OCI-LY7 (cell line): ENCODE data around the gene GDE1. TPM values are rescaled to one million over a fixed set of nuclear protein-coding genes. Genes with fewer than 3 reads are reported as not detected.

ENCODE experiments used
- BruUV-seq: library from RNA; stranded (reverse); fragments of 400-500 nt; replicated peaks from 2 replicates; lab custom pipeline; 2021; lab: Mats Ljungman, UMichigan
- CTCF ChIA-PET: fragments of 300-600 bp; sonication (Branson Sonifier 250); formaldehyde crosslinking; loops from one replicate; lab custom pipeline; 2022; ENCODE audit warnings: antibody characterized with exemption; ENCODE audit not compliant: unreplicated experiment; lab: Charles Lee
- POLR2A ChIA-PET: fragments of 300-600 bp; sonication (Branson Sonifier 250); formaldehyde crosslinking; loops from one replicate; lab custom pipeline; 2022; ENCODE audit warnings: antibody characterized with exemption; lab: Charles Lee
- DNase-seq: peaks from one replicate; pipeline ENCODE4 v3.0.0-alpha.2; 2015; ENCODE audit warnings: low spot score
- H2AFZ ChIP-seq: fragments of 200-600 bp; sonication (generic), shearing (Covaris generic); 2 replicates; pipeline ENCODE4 v1.6.1; 2014; ENCODE audit warnings: mild to moderate bottlenecking, antibody characterized with exemption, low read length, moderate library complexity
- H3K27ac ChIP-seq: fragments of 200-600 bp; sonication (generic); 2 replicates; pipeline ENCODE4 v1.5.1; 2014; ENCODE audit warnings: mixed run types, low read depth, mild to moderate bottlenecking, moderate library complexity, low read length, inconsistent platforms; ENCODE audit not compliant: poor library complexity, severe bottlenecking
- H3K36me3 ChIP-seq: fragments of 200-600 bp; sonication (generic); 2 replicates; pipeline ENCODE4 v1.6.1; 2014; ENCODE audit warnings: mild to moderate bottlenecking, antibody characterized with exemption, low read length, moderate library complexity, mixed read lengths; ENCODE audit not compliant: insufficient read depth
- H3K4me1 ChIP-seq: fragments of 200-600 bp; sonication (generic); 2 replicates; pipeline ENCODE4 v1.5.1; 2014; ENCODE audit warnings: mild to moderate bottlenecking, low read length; ENCODE audit not compliant: insufficient read depth, poor library complexity, severe bottlenecking
- H3K4me2 ChIP-seq: fragments of 200-600 bp; sonication (generic); 2 replicates; pipeline ENCODE4 v1.6.1; 2014; ENCODE audit warnings: mild to moderate bottlenecking, low read length
- H3K4me3 ChIP-seq: fragments of 200-600 bp; sonication (generic); 2 replicates; pipeline ENCODE4 v1.5.1; 2014; ENCODE audit warnings: mild to moderate bottlenecking, low read depth, low read length; ENCODE audit not compliant: poor library complexity, severe bottlenecking
- H3K79me2 ChIP-seq: fragments of 200-600 bp; sonication (generic); 2 replicates; pipeline ENCODE4 v1.6.1; 2016; ENCODE audit warnings: low read depth, mild to moderate bottlenecking, low read length, moderate library complexity, mixed read lengths; ENCODE audit not compliant: insufficient read depth
- H3K9me2 ChIP-seq: fragments of 200-600 bp; sonication (generic); 2 replicates; pipeline ENCODE4 v1.6.1; 2016; ENCODE audit warnings: mild to moderate bottlenecking, low read length, mixed read lengths; ENCODE audit not compliant: insufficient read depth
- H3K9me3 ChIP-seq: fragments of 200-600 bp; sonication (generic); 2 replicates; pipeline ENCODE4 v1.6.1; 2014; ENCODE audit warnings: mild to moderate bottlenecking, mixed run types, low read length, mixed read lengths
- H4K20me1 ChIP-seq: fragments of 200-600 bp; sonication (generic); 2 replicates; pipeline ENCODE4 v1.6.1; 2014; ENCODE audit warnings: mild to moderate bottlenecking, antibody characterized with exemption, low read length, moderate library complexity, mixed read lengths; ENCODE audit not compliant: insufficient read depth
- EZH2phosphoT487 ChIP-seq: fragments of 200-600 bp; sonication (generic); IDR thresholded peaks from 2 replicates; pipeline ENCODE4 v1.6.1; 2018; ENCODE audit warnings: low read depth, borderline replicate concordance, mild to moderate bottlenecking, mixed run types, antibody characterized with exemption, low read length, moderate library complexity, mixed read lengths
- intact Hi-C: fragments of 100-400 bp; cut with micrococcal nuclease; formaldehyde crosslinking; loops from one replicate; pipeline ENCODE4 v1.10.0; 2022; ENCODE audit not compliant: unreplicated experiment
- total RNA-seq, 2 experiments: library from RNA; depleted of rRNA in 1 of 2; stranded (reverse); fragments of >200 nt in 1 of 2; shearing (Covaris generic) in 1 of 2; gene quantifications; 2 replicates each; pipeline ENCODE4 v1.2.3, GENCODE V29; 2014 to 2022
- TF ChIP-seq, protein P1 (sequence below): fragments of 200-600 bp; sonication (generic); conservative IDR thresholded peaks from 2 replicates; pipeline ENCODE4 v1.5.1; 2014; ENCODE audit warnings: mild to moderate bottlenecking, antibody characterized with exemption, low read length, moderate library complexity, mixed read lengths

The GDE1 gene
- total RNA-seq, 2 experiments from 2014 or later, result 23.4 to 30.8 TPM

- no peaks in the 10 kb centered on the region for H4K20me1 ChIP-seq
- no peak for DNase-seq
- ChIA-PET CTCF (no interaction called here), POLR2A (no interaction called here)
- no peaks in the 10 kb centered on the region for H3K4me1 ChIP-seq
- BruUV-seq, result no TSS peak
- no peaks in the 10 kb centered on the region for H3K9me3 ChIP-seq
- H3K4me3 ChIP-seq, result no peak overlapping the region
- no peak for TF ChIP-seq EZH2phosphoT487
- TF ChIP-seq, protein P1, sequence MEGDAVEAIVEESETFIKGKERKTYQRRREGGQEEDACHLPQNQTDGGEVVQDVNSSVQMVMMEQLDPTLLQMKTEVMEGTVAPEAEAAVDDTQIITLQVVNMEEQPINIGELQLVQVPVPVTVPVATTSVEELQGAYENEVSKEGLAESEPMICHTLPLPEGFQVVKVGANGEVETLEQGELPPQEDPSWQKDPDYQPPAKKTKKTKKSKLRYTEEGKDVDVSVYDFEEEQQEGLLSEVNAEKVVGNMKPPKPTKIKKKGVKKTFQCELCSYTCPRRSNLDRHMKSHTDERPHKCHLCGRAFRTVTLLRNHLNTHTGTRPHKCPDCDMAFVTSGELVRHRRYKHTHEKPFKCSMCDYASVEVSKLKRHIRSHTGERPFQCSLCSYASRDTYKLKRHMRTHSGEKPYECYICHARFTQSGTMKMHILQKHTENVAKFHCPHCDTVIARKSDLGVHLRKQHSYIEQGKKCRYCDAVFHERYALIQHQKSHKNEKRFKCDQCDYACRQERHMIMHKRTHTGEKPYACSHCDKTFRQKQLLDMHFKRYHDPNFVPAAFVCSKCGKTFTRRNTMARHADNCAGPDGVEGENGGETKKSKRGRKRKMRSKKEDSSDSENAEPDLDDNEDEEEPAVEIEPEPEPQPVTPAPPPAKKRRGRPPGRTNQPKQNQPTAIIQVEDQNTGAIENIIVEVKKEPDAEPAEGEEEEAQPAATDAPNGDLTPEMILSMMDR, result no peak
- intact Hi-C loops, result no loop called here
- H3K79me2 ChIP-seq, result no peaks in the 10 kb centered on the region
- H3K4me2 ChIP-seq, result no peak overlapping the region
- no peaks in the 10 kb centered on the region for H3K36me3 ChIP-seq
- no peak overlapping the region for H2AFZ ChIP-seq
- H3K27ac ChIP-seq, result no peak overlapping the region
- H3K9me2 ChIP-seq, result no peaks in the 10 kb centered on the region
Observed at GRCh38 chr16:19484096-19484495, 37.8 kb downstream of the GDE1 start.

- no peak overlapping the region for H3K4me3 ChIP-seq
- no peaks in the 10 kb centered on the region for H3K9me2 ChIP-seq
- no peaks in the 10 kb centered on the region for H3K4me1 ChIP-seq
- DNase-seq, result no peak
- H3K27ac ChIP-seq, result no peak overlapping the region
- BruUV-seq, result no TSS peak
- no peak overlapping the region for H2AFZ ChIP-seq
- no peak for TF ChIP-seq EZH2phosphoT487
- TF ChIP-seq, protein P1, result no peak
- H4K20me1 ChIP-seq, result no peaks in the 10 kb centered on the region
- no peaks in the 10 kb centered on the region for H3K79me2 ChIP-seq
- ChIA-PET POLR2A (interaction anchor here (0.5 kb wide), 1 partner anchor 11 kb away, joined by 3 read pairs; no protein-coding TSS in a partner anchor), CTCF (no interaction called here)
- no peaks in the 10 kb centered on the region for H3K9me3 ChIP-seq
- no peaks in the 10 kb centered on the region for H3K36me3 ChIP-seq
- no peak overlapping the region for H3K4me2 ChIP-seq
- intact Hi-C loops, result no loop called here
Observed at GRCh38 chr16:19482291-19482690, 39.6 kb downstream of the GDE1 start.

DNA sequence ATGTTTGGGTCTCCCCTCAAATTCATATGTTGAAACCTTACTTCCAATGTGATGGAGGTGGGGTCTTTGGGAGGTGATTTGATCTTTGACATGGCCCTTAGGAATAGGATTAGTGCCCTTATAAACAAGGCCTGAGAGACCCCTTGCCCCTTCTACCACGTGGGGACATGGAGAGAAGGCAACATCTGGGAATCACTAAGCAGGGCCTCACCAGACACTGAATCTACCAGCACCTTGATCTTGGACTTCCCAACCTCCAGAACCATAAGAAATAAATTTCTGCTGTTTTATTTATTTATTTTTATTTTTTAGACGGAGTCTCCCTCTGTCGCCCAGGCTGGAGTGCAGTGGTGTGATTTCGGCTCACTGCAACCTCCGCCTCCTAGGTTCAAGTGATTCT is 40.1 kb downstream of the GDE1 start:
- no peak for DNase-seq
- TF ChIP-seq, protein P1, result no peak
- TF ChIP-seq EZH2phosphoT487, result no peak
- no peak overlapping the region for H2AFZ ChIP-seq
- intact Hi-C loops, result no loop called here
- no peaks in the 10 kb centered on the region for H3K9me2 ChIP-seq
- no peaks in the 10 kb centered on the region for H3K36me3 ChIP-seq
- H3K4me2 ChIP-seq, result no peak overlapping the region
- no peak overlapping the region for H3K27ac ChIP-seq
- no TSS peak for BruUV-seq
- CTCF ChIA-PET, result no interaction called here
- no peaks in the 10 kb centered on the region for H3K4me1 ChIP-seq
- H3K9me3 ChIP-seq, result no peaks in the 10 kb centered on the region
- no peaks in the 10 kb centered on the region for H3K79me2 ChIP-seq
- H3K4me3 ChIP-seq, result no peak overlapping the region
- POLR2A ChIA-PET, result interaction anchor here (0.5 kb wide), 1 partner anchor 11 kb away, joined by 3 read pairs; no protein-coding TSS in a partner anchor
- no peaks in the 10 kb centered on the region for H4K20me1 ChIP-seq
